IMR-90 (cell line): ENCODE measurements around the gene SEC24D. TPM values are rescaled to one million over a fixed set of nuclear protein-coding genes. Genes with fewer than 3 reads are reported as not detected.

Experiments
- ATAC-seq: fragments of 200-7000 bp; cut with Tn5 transposase; 2 replicates; pipeline ENCODE4 v1.9.1; 2020; ENCODE audit warnings: low read depth, mild to moderate bottlenecking, moderate library complexity
- BruUV-seq: library from RNA; stranded (reverse); fragments of 400-500 nt; replicated peaks from 2 replicates; lab custom pipeline; 2021; lab: Mats Ljungman, UMichigan
- CTCF ChIA-PET: fragments of 300-600 bp; formaldehyde crosslinking; extraction: SDS; loops from one replicate; lab custom pipeline; 2021; ENCODE audit warnings: antibody characterized with exemption; lab: Yijun Ruan, JAX
- POLR2A ChIA-PET: fragments of 300-600 bp; sonication (Branson Sonifier 250); formaldehyde crosslinking; loops from one replicate; lab custom pipeline; 2022; ENCODE audit warnings: antibody characterized with exemption; ENCODE audit not compliant: unreplicated experiment; lab: Charles Lee
- DNase-seq: peaks from one replicate; pipeline ENCODE4 v3.0.0; 2013
- H2AFZ ChIP-seq: replicated peaks from 2 replicates; pipeline ENCODE3; 2013; ENCODE audit warnings: low read length, mild to moderate bottlenecking; ENCODE audit not compliant: poor library complexity
- H2AK5ac ChIP-seq: 2 replicates; pipeline ENCODE4 v1.6.1; 2013; ENCODE audit warnings: low read depth, low read length, inconsistent platforms
- H2AK9ac ChIP-seq: replicated peaks from 2 replicates; pipeline ENCODE3; 2013; ENCODE audit warnings: mild to moderate bottlenecking, low read depth, low read length, moderate library complexity; ENCODE audit not compliant: poor library complexity
- H2BK120ac ChIP-seq: 2 replicates; pipeline ENCODE4 v1.6.1; 2013; ENCODE audit warnings: low read depth, low read length, inconsistent platforms
- H2BK15ac ChIP-seq: 3 replicates; pipeline ENCODE4 v1.6.1; 2013; ENCODE audit warnings: low read depth, low read length, inconsistent platforms
- H2BK20ac ChIP-seq: 2 replicates; pipeline ENCODE4 v1.6.1; 2013; ENCODE audit warnings: low read depth, mild to moderate bottlenecking, inconsistent platforms, low read length, moderate library complexity
- H2BK5ac ChIP-seq: 2 replicates; pipeline ENCODE4 v1.6.1; 2013; ENCODE audit warnings: mild to moderate bottlenecking, low read depth, low read length, inconsistent platforms; ENCODE audit not compliant: poor library complexity, severe bottlenecking
- H3K14ac ChIP-seq: replicated peaks from 2 replicates; pipeline ENCODE4 v1.6.1; 2013; ENCODE audit warnings: low read depth, low read length, inconsistent platforms
- H3K18ac ChIP-seq: 2 replicates; pipeline ENCODE4 v1.6.1; 2013; ENCODE audit warnings: low read depth, low read length, control low read depth
- H3K23ac ChIP-seq: 2 replicates; pipeline ENCODE4 v1.6.1; 2013; ENCODE audit warnings: low read depth, low read length, inconsistent platforms
- H3K27ac ChIP-seq: 2 replicates; pipeline ENCODE4 v1.5.1; 2013; ENCODE audit warnings: mild to moderate bottlenecking, control low read depth, low read length; ENCODE audit not compliant: insufficient read depth
- H3K27me3 ChIP-seq: 2 replicates; pipeline ENCODE4 v1.6.1; 2013; ENCODE audit warnings: low read length; ENCODE audit not compliant: control insufficient read depth, insufficient read depth
- H3K36me3 ChIP-seq: 2 replicates; pipeline ENCODE4 v1.6.1; 2013; ENCODE audit warnings: low read length, mixed read lengths; ENCODE audit not compliant: control insufficient read depth, insufficient read depth
- H3K4ac ChIP-seq: 2 replicates; pipeline ENCODE4 v1.6.1; 2013; ENCODE audit warnings: low read depth, low read length, inconsistent platforms
- H3K4me1 ChIP-seq: 2 replicates; pipeline ENCODE4 v1.6.1; 2013; ENCODE audit warnings: low read length, mixed read lengths; ENCODE audit not compliant: control insufficient read depth, insufficient read depth
- H3K4me2 ChIP-seq: 2 replicates; pipeline ENCODE4 v1.6.1; 2013; ENCODE audit warnings: low read depth, mild to moderate bottlenecking, control low read depth, low read length, moderate library complexity
- H3K4me3 ChIP-seq: 2 replicates; pipeline ENCODE4 v1.5.1; 2013; ENCODE audit warnings: low read depth, mild to moderate bottlenecking, control low read depth, low read length, moderate library complexity; ENCODE audit not compliant: insufficient read depth
- H3K56ac ChIP-seq: 2 replicates; pipeline ENCODE4 v1.6.1; 2013; ENCODE audit warnings: low read length, inconsistent platforms; ENCODE audit not compliant: insufficient read depth; ENCODE audit errors: extremely low read depth
- H3K79me1 ChIP-seq, 2 experiments: 2 replicates each; pipeline ENCODE4 v1.6.1; 2013; ENCODE audit warnings: low read length in 2 of 2, inconsistent platforms in 1 of 2, low read depth in 1 of 2
- H3K9ac ChIP-seq: 2 replicates; pipeline ENCODE4 v1.6.1; 2013; ENCODE audit warnings: low read depth, low read length, control low read depth
- H3K9me1 ChIP-seq: 2 replicates; pipeline ENCODE4 v1.6.1; 2013; ENCODE audit warnings: low read length, inconsistent platforms; ENCODE audit not compliant: insufficient read depth
- H3K9me3 ChIP-seq: 2 replicates; pipeline ENCODE4 v1.6.1; 2013; ENCODE audit warnings: low read length; ENCODE audit not compliant: control insufficient read depth, insufficient read depth
- H4K20me1 ChIP-seq: 2 replicates; pipeline ENCODE4 v1.6.1; 2013; ENCODE audit warnings: low read length, inconsistent platforms; ENCODE audit not compliant: insufficient read depth
- H4K5ac ChIP-seq: 2 replicates; pipeline ENCODE4 v1.6.1; 2013; ENCODE audit warnings: mild to moderate bottlenecking, low read depth, low read length, control low read depth
- H4K8ac ChIP-seq, 2 experiments: 2 replicates each; pipeline ENCODE4 v1.6.1; 2013; ENCODE audit warnings: low read depth in 2 of 2, low read length in 2 of 2, control low read depth in 1 of 2, inconsistent platforms in 1 of 2
- H4K91ac ChIP-seq: 2 replicates; pipeline ENCODE4 v1.6.1; 2013; ENCODE audit warnings: low read depth, low read length, inconsistent platforms; ENCODE audit not compliant: insufficient read depth
- BHLHE40 ChIP-seq: fragments of 150-350 bp; IDR thresholded peaks from 2 replicates; pipeline ENCODE4 v1.6.1; 2016; ENCODE audit warnings: mild to moderate bottlenecking, low read depth, low read length
- CEBPB ChIP-seq: IDR thresholded peaks from 2 replicates; pipeline ENCODE4 v1.6.1; 2012; ENCODE audit warnings: low read depth, low read length, improper control_type of control experiment
- CHD1 ChIP-seq: IDR thresholded peaks from 2 replicates; pipeline ENCODE4 v1.6.1; 2012; ENCODE audit warnings: low read depth, low read length, improper control_type of control experiment
- FOS ChIP-seq: fragments of 150-350 bp; IDR thresholded peaks from 2 replicates; pipeline ENCODE4 v1.6.1; 2016; ENCODE audit warnings: low read depth, low read length
- MAFK ChIP-seq: IDR thresholded peaks from 2 replicates; pipeline ENCODE4 v1.6.1; 2012; ENCODE audit warnings: low read depth, low read length, improper control_type of control experiment
- MAZ ChIP-seq: IDR thresholded peaks from 2 replicates; pipeline ENCODE4 v1.6.1; 2012; ENCODE audit warnings: low read depth, mild to moderate bottlenecking, low read length, improper control_type of control experiment, moderate library complexity, borderline replicate concordance
- MXI1 ChIP-seq: IDR thresholded peaks from 2 replicates; pipeline ENCODE4 v1.6.1; 2012; ENCODE audit warnings: low read depth, mild to moderate bottlenecking, low read length, moderate library complexity, borderline replicate concordance
- NFE2L2 ChIP-seq: fragments of 150-350 bp; IDR thresholded peaks from 2 replicates; pipeline ENCODE4 v1.6.1; 2016; ENCODE audit warnings: low read depth, mild to moderate bottlenecking, low read length
- POLR2A ChIP-seq: IDR thresholded peaks from 2 replicates; pipeline ENCODE4 v1.6.1; 2012; ENCODE audit warnings: mild to moderate bottlenecking, low read depth, low read length
- RAD21 ChIP-seq: IDR thresholded peaks from 2 replicates; pipeline ENCODE4 v1.6.1; 2012; ENCODE audit warnings: low read length, improper control_type of control experiment
- RCOR1 ChIP-seq: IDR thresholded peaks from 2 replicates; pipeline ENCODE4 v1.6.1; 2012; ENCODE audit warnings: mild to moderate bottlenecking, low read length, improper control_type of control experiment; ENCODE audit not compliant: insufficient replicate concordance
- RFX5 ChIP-seq: IDR thresholded peaks from 2 replicates; pipeline ENCODE4 v1.8.0; 2012; ENCODE audit warnings: low read depth, mild to moderate bottlenecking, low read length, moderate library complexity
- SMC3 ChIP-seq: fragments of 150-350 bp; IDR thresholded peaks from 2 replicates; pipeline ENCODE4 v1.6.1; 2016; ENCODE audit warnings: low read depth, mild to moderate bottlenecking, antibody characterized with exemption, low read length, moderate library complexity
- WGBS, 2 experiments: methylation state at CpG; one replicate each; pipeline versions ENCODE4 v1.1.5 to v1.1.7; 2013; ENCODE audit warnings: missing lambda C conversion rate in 2 of 2; ENCODE audit not compliant: insufficient read length in 1 of 2; ENCODE audit errors: extremely low coverage in 2 of 2; 5-methylcytosine and 5-hydroxymethylcytosine counted together
- dilution Hi-C: fragments of 300-500 bp; cut with HindIII; formaldehyde crosslinking; loops from one replicate; pipeline ENCODE4 v1.14.3; 2018; ENCODE audit warnings: low sequenced_read_pairs; ENCODE audit not compliant: unreplicated experiment
- in situ Hi-C: fragments of 300-500 bp; cut with MboI; formaldehyde crosslinking; loops from 3 replicates; pipeline ENCODE4 v1.14.3; 2019; ENCODE audit warnings: low sequenced_read_pairs, inconsistent platforms, mixed read lengths
- intact Hi-C: fragments of 100-400 bp; cut with micrococcal nuclease; formaldehyde crosslinking; loops from 2 replicates; pipeline ENCODE4 v1.10.0; 2022
- polyA plus RNA-seq, 3 experiments: library from polyadenylated mRNA; depleted of rRNA; stranded (reverse); fragments of >200 nt; gene quantifications; 2 replicates each; pipeline ENCODE4 v1.2.3, GENCODE V29; 2012; ENCODE audit warnings: low replicate concordance in 1 of 3
- total RNA-seq: library from RNA; depleted of rRNA; stranded (reverse); fragments of >200 nt; gene quantifications from 2 replicates; pipeline ENCODE4 v1.2.3, GENCODE V29; 2012
- TF ChIP-seq, protein P1 (sequence below): conservative IDR thresholded peaks from 2 replicates; pipeline ENCODE4 v1.5.1; 2012; ENCODE audit warnings: mild to moderate bottlenecking, low read depth, low read length, improper control_type of control experiment
- TF ChIP-seq, protein P2 (sequence below): fragments of 150-350 bp; IDR thresholded peaks from 2 replicates; pipeline ENCODE4 v1.6.1; 2016; ENCODE audit warnings: low read depth, mild to moderate bottlenecking, low read length, moderate library complexity, borderline replicate concordance

SEC24D gene
- total and polyA plus RNA-seq, 2 of the 4 experiments (the other 2 are of a cell fraction): 93.2 to 111 TPM

DNA sequence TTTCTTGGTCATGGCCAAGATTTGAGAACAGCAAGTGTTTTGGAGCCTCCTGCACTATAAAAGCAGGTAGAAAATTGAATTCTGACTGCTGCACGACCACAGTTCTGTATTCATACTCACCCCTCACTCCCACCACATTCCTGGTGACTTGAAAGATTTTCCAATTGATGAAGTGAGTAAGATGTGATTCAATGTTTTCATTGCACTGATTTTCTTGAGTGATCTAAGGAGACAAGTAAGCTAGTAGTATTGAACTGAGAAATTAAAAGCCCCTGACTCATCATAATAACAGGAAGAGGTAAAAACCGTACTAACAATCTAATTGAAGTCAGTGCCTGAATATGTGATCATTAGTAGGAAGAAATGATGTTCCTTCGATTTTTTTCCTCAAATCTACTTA, 6.1 kb upstream of the SEC24D start:
- H2AK5ac ChIP-seq: no peak overlapping the region
- no peak overlapping the region for H2BK20ac ChIP-seq
- no peak overlapping the region for H2BK15ac ChIP-seq
- H3K4me3 ChIP-seq: no peak overlapping the region
- ATAC-seq (peak; percentile 53; the same call in 1 of the 2 replicates), DNase-seq (peak; percentile 82)
- no CpG with 5 or more reads among the region's 3 CpGs for WGBS, 2 experiments
- peaks cover 0 to 7% of the 10 kb centered on the region in 2 experiments; a peak in 1 of 4 replicates for H3K79me1 ChIP-seq
- in situ Hi-C loops: no loop called here
- no peaks in the 10 kb centered on the region for H3K9me3 ChIP-seq
- H3K27me3 ChIP-seq: no peaks in the 10 kb centered on the region
- no peak overlapping the region for H4K5ac ChIP-seq
- no peak overlapping the region for H3K27ac ChIP-seq
- no TSS peak for BruUV-seq
- no peak overlapping the region for H3K4ac ChIP-seq
- dilution Hi-C loops: no loop called here
- intact Hi-C loops: no loop called here
- H2AK9ac ChIP-seq: no peak overlapping the region
- no peak overlapping the region for H3K18ac ChIP-seq
- no peak overlapping the region for H2BK5ac ChIP-seq
- no peaks in the 10 kb centered on the region for H3K36me3 ChIP-seq
- no peak overlapping the region for H2AFZ ChIP-seq
- no peaks in the 10 kb centered on the region for H4K20me1 ChIP-seq
- 0 out of 2 replicates have a peak, but pooled peaks cover 2% of the 10 kb centered on the region for H3K4me1 ChIP-seq
- no peak overlapping the region for H2BK120ac ChIP-seq
- POLR2A ChIA-PET: no interaction called here
- H3K23ac ChIP-seq: no peak overlapping the region
- TF ChIP-seq POLR2A (no peak), NFE2L2 (no peak), FOS (no peak), MAZ (no peak), CEBPB (0 out of 2 replicates have a peak, but pooled peaks have one; percentile 9), CHD1 (no peak), MAFK (peak; percentile 96), BHLHE40 (peak; percentile 29; the same call in 1 of the 2 replicates), RFX5 (no peak), RAD21 (no peak), RCOR1 (peak; percentile 36), MXI1 (no peak), SMC3 (no peak)
- TF ChIP-seq, protein P1, sequence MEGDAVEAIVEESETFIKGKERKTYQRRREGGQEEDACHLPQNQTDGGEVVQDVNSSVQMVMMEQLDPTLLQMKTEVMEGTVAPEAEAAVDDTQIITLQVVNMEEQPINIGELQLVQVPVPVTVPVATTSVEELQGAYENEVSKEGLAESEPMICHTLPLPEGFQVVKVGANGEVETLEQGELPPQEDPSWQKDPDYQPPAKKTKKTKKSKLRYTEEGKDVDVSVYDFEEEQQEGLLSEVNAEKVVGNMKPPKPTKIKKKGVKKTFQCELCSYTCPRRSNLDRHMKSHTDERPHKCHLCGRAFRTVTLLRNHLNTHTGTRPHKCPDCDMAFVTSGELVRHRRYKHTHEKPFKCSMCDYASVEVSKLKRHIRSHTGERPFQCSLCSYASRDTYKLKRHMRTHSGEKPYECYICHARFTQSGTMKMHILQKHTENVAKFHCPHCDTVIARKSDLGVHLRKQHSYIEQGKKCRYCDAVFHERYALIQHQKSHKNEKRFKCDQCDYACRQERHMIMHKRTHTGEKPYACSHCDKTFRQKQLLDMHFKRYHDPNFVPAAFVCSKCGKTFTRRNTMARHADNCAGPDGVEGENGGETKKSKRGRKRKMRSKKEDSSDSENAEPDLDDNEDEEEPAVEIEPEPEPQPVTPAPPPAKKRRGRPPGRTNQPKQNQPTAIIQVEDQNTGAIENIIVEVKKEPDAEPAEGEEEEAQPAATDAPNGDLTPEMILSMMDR: no peak
- TF ChIP-seq, protein P2, sequence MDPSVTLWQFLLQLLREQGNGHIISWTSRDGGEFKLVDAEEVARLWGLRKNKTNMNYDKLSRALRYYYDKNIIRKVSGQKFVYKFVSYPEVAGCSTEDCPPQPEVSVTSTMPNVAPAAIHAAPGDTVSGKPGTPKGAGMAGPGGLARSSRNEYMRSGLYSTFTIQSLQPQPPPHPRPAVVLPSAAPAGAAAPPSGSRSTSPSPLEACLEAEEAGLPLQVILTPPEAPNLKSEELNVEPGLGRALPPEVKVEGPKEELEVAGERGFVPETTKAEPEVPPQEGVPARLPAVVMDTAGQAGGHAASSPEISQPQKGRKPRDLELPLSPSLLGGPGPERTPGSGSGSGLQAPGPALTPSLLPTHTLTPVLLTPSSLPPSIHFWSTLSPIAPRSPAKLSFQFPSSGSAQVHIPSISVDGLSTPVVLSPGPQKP: no peak
- H4K91ac ChIP-seq: no peak overlapping the region
- H3K4me2 ChIP-seq: peak overlapping the region; percentile 37; the same call in 1 of the 2 replicates
- CTCF ChIA-PET: interaction anchor here (1.5 kb wide), 1 partner anchor 18 kb away, joined by 4 read pairs; no protein-coding TSS in a partner anchor
- no peak overlapping the region for H3K56ac ChIP-seq
- no peak overlapping the region for H4K8ac ChIP-seq
- H3K14ac ChIP-seq: no peak overlapping the region
- H3K9me1 ChIP-seq: 0 out of 2 replicates have a peak, but pooled peaks cover 3% of the 10 kb centered on the region
- no peak overlapping the region for H3K9ac ChIP-seq
